Measurements from ENCODE around the gene POU3F2.
A peak's percentile ranks its signal among the peaks of the same experiment; 100 is the strongest.

POU3F2 gene

DNA sequence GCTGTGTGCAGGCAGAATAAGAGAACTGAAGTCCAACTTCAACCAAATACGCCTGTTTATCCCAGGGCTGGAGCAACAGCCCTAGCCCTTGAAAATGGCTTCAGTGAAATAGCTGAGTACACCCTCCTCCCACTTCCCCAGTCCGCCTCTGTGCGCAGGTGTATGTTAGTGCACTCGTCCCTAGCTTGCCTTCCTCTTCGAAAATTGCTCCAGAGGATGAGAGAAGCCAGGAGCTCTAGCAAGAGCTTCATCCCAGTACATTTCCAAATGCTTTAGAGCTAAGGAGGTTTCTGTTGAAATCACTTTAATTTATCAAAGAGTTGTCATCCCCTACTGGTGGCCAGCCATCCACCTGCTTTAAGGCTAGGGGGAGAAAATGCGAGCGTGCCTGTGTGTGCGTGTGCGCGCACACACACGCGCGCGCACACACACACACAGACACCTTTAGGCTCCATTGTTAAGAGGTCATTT lies 5.4 kb upstream of the POU3F2 start:
- no peaks in the 10 kb centered on the region for H3K79me2 ChIP-seq (ENCODE audit: control insufficient read depth, insufficient read depth, low read length, poor library complexity)
- H3K23ac ChIP-seq (ENCODE audit: low read length), result no peak overlapping the region
- H3K4me1 ChIP-seq (ENCODE audit: control insufficient read depth in 1 of 2, insufficient read depth in 2 of 2, low read length in 2 of 2), result peaks cover 7 to 21% of the 10 kb centered on the region in 2 experiments
- H3K79me1 ChIP-seq (ENCODE audit: low read length), result no peaks in the 10 kb centered on the region
- no peak overlapping the region for H3K14ac ChIP-seq (ENCODE audit: low read length)
- peaks cover 76% of the 10 kb centered on the region for H3K27me3 ChIP-seq (ENCODE audit: insufficient read depth, low read length)
- no peak overlapping the region for H3K4me2 ChIP-seq (ENCODE audit: low read length)
- H3K9me3 ChIP-seq (ENCODE audit: insufficient read depth, low read depth, low read length), result no peaks in the 10 kb centered on the region
- H2BK5ac ChIP-seq (ENCODE audit: low read depth, low read length, poor library complexity), result no peak overlapping the region
- peaks cover 0 to 1% of the 10 kb centered on the region in 2 experiments for H3K36me3 ChIP-seq (ENCODE audit: control insufficient read depth in 1 of 2, insufficient read depth in 2 of 2, low read length in 2 of 2)
- H2BK12ac ChIP-seq (ENCODE audit: low read length), result no peak overlapping the region
- no peak overlapping the region for H4K8ac ChIP-seq (ENCODE audit: low read depth, low read length)
- no peak overlapping the region for H3K27ac ChIP-seq (ENCODE audit: low read depth, low read length)
- no CpG with 5 or more reads among the region's 14 CpGs for WGBS (ENCODE audit: extremely low coverage, insufficient coverage, insufficient read length)
- no peak overlapping the region for H2AK5ac ChIP-seq (ENCODE audit: low read length)
- H3K4me3 ChIP-seq (ENCODE audit: low read depth, low read length), result no peak overlapping the region
- H3K9ac ChIP-seq (ENCODE audit: low read length), result no peak overlapping the region
- H4K91ac ChIP-seq (ENCODE audit: low read depth, low read length), result no peak overlapping the region
- H3K4ac ChIP-seq (ENCODE audit: low read depth, low read length), result no peak overlapping the region
- H4K12ac ChIP-seq (ENCODE audit: low read depth, low read length), result no peak overlapping the region
- no peak overlapping the region for H3K18ac ChIP-seq (ENCODE audit: low read length)
- no peak overlapping the region for H2AFZ ChIP-seq (ENCODE audit: insufficient read depth, low read length, poor library complexity)
- no peak overlapping the region for H2BK120ac ChIP-seq (ENCODE audit: insufficient read depth, low read length, poor library complexity)
- no peak for DNase-seq

DNA sequence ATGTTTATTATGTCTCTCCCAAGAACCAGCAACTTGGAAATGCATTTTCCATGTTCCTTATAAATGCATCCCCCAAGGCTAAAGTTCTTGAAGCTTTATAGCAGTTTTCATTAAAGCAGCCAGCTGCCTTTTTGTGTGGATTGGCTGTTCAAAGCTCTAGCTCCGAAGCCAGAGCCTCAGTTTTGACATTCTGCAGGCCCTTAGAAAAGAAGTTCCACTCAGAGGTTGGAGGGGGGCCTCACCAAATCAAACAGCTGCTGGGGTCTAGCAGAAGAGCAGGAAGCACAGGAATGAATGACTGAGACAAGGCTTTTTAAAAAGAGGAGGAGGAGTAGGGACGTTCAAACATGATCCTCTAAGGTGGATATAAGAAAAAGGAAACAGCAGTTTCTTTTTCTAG lies 4.2 kb upstream of the POU3F2 start:
- Histone ChIP-seq H3K9me3 (ENCODE audit: insufficient read depth, low read depth, low read length) (peaks cover 1% of the 10 kb centered on the region), H2BK5ac (ENCODE audit: low read depth, low read length, poor library complexity) (no peak overlapping the region), H3K18ac (ENCODE audit: low read length) (no peak overlapping the region), H3K23ac (ENCODE audit: low read length) (no peak overlapping the region), H2BK12ac (ENCODE audit: low read length) (no peak overlapping the region), H3K9ac (ENCODE audit: low read length) (no peak overlapping the region), H3K27me3 (ENCODE audit: insufficient read depth, low read length) (peaks cover 73% of the 10 kb centered on the region), H2AFZ (ENCODE audit: insufficient read depth, low read length, poor library complexity) (no peak overlapping the region), H2AK5ac (ENCODE audit: low read length) (no peak overlapping the region), H2BK120ac (ENCODE audit: insufficient read depth, low read length, poor library complexity) (no peak overlapping the region), H4K91ac (ENCODE audit: low read depth, low read length) (no peak overlapping the region), H3K79me1 (ENCODE audit: low read length) (no peaks in the 10 kb centered on the region), H3K14ac (ENCODE audit: low read length) (no peak overlapping the region), H3K4me1 (ENCODE audit: control insufficient read depth in 1 of 2, insufficient read depth in 2 of 2, low read length in 2 of 2) (peaks cover 11 to 22% of the 10 kb centered on the region in 2 experiments), H3K79me2 (ENCODE audit: control insufficient read depth, insufficient read depth, low read length, poor library complexity) (no peaks in the 10 kb centered on the region), H3K27ac (ENCODE audit: low read depth, low read length) (no peak overlapping the region), H3K4ac (ENCODE audit: low read depth, low read length) (no peak overlapping the region), H3K4me3 (ENCODE audit: low read depth, low read length) (no peak overlapping the region), H4K12ac (ENCODE audit: low read depth, low read length) (no peak overlapping the region), H4K8ac (ENCODE audit: low read depth, low read length) (no peak overlapping the region), H3K4me2 (ENCODE audit: low read length) (no peak overlapping the region), H3K36me3 (ENCODE audit: control insufficient read depth in 1 of 2, insufficient read depth in 2 of 2, low read length in 2 of 2) (peaks cover 0 to 1% of the 10 kb centered on the region in 2 experiments)
- no peak for DNase-seq
- WGBS (ENCODE audit: extremely low coverage, insufficient coverage, insufficient read length), result no CpG with 5 or more reads among the region's 2 CpGs

DNA sequence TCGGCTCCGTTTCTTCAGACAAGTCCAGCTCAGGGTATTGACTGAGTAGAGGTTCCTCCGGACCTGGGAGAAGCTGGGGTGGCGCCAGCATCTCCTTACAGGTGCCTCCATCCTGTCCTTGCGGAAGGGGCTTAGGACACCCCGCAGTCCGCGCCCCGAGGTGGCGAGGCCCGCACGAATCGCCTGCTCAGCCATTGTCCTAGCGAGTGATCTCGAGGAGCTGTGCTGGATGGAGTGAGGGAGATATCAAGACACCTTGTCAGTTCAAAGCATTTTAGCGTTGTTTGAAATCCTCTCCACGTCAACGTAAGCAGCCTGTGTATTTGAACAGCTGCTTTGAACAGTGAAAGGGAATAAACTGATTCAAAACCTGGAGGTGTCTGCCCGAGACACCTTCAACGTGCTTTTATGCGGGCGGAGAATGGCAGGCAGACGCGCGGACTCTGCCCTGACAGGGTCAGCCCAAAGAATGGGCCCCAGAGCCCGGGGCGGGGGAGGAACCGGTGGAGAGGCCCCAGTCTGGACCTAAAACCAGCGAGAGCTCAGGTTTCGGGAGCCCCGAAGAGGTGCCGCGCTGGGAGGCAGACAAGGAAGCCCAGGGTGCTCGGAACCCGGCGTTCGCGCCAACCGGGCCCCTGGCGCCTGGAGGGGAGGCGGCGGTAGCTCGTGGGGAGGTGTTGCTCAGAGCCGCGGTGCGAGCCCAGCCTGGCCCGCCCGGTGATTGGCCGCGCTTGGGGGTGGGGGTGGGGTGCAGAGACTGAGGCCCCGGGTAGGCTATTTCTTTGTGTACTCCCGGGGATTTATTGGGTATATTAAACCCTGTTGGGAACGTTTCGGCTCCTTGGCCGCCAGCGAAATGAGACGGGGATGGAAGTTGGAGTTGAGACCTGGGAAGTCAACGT lies 3.1 kb upstream of the POU3F2 start:
- H4K91ac ChIP-seq (ENCODE audit: low read depth, low read length), result no peak overlapping the region
- peaks cover 73% of the 10 kb centered on the region for H3K27me3 ChIP-seq (ENCODE audit: insufficient read depth, low read length)
- peaks cover 3% of the 10 kb centered on the region for H3K9me3 ChIP-seq (ENCODE audit: insufficient read depth, low read depth, low read length)
- H3K18ac ChIP-seq (ENCODE audit: low read length), result no peak overlapping the region
- H3K23ac ChIP-seq (ENCODE audit: low read length), result no peak overlapping the region
- H3K4me1 ChIP-seq (ENCODE audit: control insufficient read depth in 1 of 2, insufficient read depth in 2 of 2, low read length in 2 of 2), result peaks cover 15 to 29% of the 10 kb centered on the region in 2 experiments
- no peaks in the 10 kb centered on the region for H3K79me1 ChIP-seq (ENCODE audit: low read length)
- H2BK120ac ChIP-seq (ENCODE audit: insufficient read depth, low read length, poor library complexity), result no peak overlapping the region
- H3K79me2 ChIP-seq (ENCODE audit: control insufficient read depth, insufficient read depth, low read length, poor library complexity), result no peaks in the 10 kb centered on the region
- peak overlapping the region; percentile 40 for H3K4me2 ChIP-seq (ENCODE audit: low read length)
- no peak overlapping the region for H3K27ac ChIP-seq (ENCODE audit: low read depth, low read length)
- no peak overlapping the region for H3K14ac ChIP-seq (ENCODE audit: low read length)
- H3K36me3 ChIP-seq (ENCODE audit: control insufficient read depth in 1 of 2, insufficient read depth in 2 of 2, low read length in 2 of 2), result no peaks in the 10 kb centered on the region
- H2BK12ac ChIP-seq (ENCODE audit: low read length), result no peak overlapping the region
- no peak overlapping the region for H2BK5ac ChIP-seq (ENCODE audit: low read depth, low read length, poor library complexity)
- H4K8ac ChIP-seq (ENCODE audit: low read depth, low read length), result no peak overlapping the region
- H3K4ac ChIP-seq (ENCODE audit: low read depth, low read length), result no peak overlapping the region
- WGBS (ENCODE audit: extremely low coverage, insufficient coverage, insufficient read length), result no CpG with 5 or more reads among the region's 58 CpGs
- H3K9ac ChIP-seq (ENCODE audit: low read length), result no peak overlapping the region
- H3K4me3 ChIP-seq (ENCODE audit: low read depth, low read length), result no peak overlapping the region
- no peak overlapping the region for H2AFZ ChIP-seq (ENCODE audit: insufficient read depth, low read length, poor library complexity)
- no peak overlapping the region for H4K12ac ChIP-seq (ENCODE audit: low read depth, low read length)
- no peak for DNase-seq
- H2AK5ac ChIP-seq (ENCODE audit: low read length), result no peak overlapping the region

DNA sequence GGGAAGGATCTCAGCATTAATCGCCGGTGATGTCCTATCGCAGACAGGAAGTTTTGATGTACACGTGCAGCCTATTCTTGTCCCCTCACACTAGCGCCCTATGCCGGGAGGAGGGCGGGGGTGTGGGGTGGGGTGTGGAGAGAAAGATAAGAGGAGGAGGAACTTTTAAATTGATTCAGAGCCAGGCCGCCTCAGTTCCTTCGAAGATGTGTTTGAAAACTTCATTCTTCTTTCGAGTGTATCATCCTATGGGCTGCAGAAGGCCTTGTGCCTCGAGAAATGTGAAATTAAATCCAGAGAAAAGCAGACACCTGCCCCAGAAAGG lies 2.5 kb upstream of the POU3F2 start:
- Histone ChIP-seq H3K4me1 (ENCODE audit: control insufficient read depth in 1 of 2, insufficient read depth in 2 of 2, low read length in 2 of 2) (peaks cover 15 to 29% of the 10 kb centered on the region in 2 experiments), H2AK5ac (ENCODE audit: low read length) (no peak overlapping the region), H3K18ac (ENCODE audit: low read length) (no peak overlapping the region), H4K8ac (ENCODE audit: low read depth, low read length) (no peak overlapping the region), H3K4me3 (ENCODE audit: low read depth, low read length) (no peak overlapping the region), H4K12ac (ENCODE audit: low read depth, low read length) (no peak overlapping the region), H3K9ac (ENCODE audit: low read length) (no peak overlapping the region), H3K4me2 (ENCODE audit: low read length) (peak overlapping the region; percentile 53), H2BK12ac (ENCODE audit: low read length) (no peak overlapping the region), H2AFZ (ENCODE audit: insufficient read depth, low read length, poor library complexity) (no peak overlapping the region), H3K79me1 (ENCODE audit: low read length) (no peaks in the 10 kb centered on the region), H2BK5ac (ENCODE audit: low read depth, low read length, poor library complexity) (no peak overlapping the region), H3K36me3 (ENCODE audit: control insufficient read depth in 1 of 2, insufficient read depth in 2 of 2, low read length in 2 of 2) (no peaks in the 10 kb centered on the region), H4K91ac (ENCODE audit: low read depth, low read length) (no peak overlapping the region), H3K27ac (ENCODE audit: low read depth, low read length) (no peak overlapping the region), H3K23ac (ENCODE audit: low read length) (no peak overlapping the region), H3K4ac (ENCODE audit: low read depth, low read length) (no peak overlapping the region), H3K27me3 (ENCODE audit: insufficient read depth, low read length) (peaks cover 78% of the 10 kb centered on the region), H3K14ac (ENCODE audit: low read length) (no peak overlapping the region), H3K79me2 (ENCODE audit: control insufficient read depth, insufficient read depth, low read length, poor library complexity) (no peaks in the 10 kb centered on the region), H2BK120ac (ENCODE audit: insufficient read depth, low read length, poor library complexity) (no peak overlapping the region), H3K9me3 (ENCODE audit: insufficient read depth, low read depth, low read length) (peaks cover 3% of the 10 kb centered on the region)
- WGBS (ENCODE audit: extremely low coverage, insufficient coverage, insufficient read length), result no CpG with 5 or more reads among the region's 11 CpGs
- DNase-seq, result no peak

Data from trophoblast cell (in vitro differentiated cells and primary cell).